GM12874 (cell line): ENCODE results near the gene TAOK2.

ENCODE experiments used
- TF ChIP-seq, protein P1 (sequence below): IDR thresholded peaks from 2 replicates; pipeline ENCODE4 v1.5.1; 2011; ENCODE audit warnings: low read depth, mild to moderate bottlenecking, control low read depth, low read length, moderate library complexity; ENCODE audit not compliant: insufficient read depth

TAOK2 gene

DNA sequence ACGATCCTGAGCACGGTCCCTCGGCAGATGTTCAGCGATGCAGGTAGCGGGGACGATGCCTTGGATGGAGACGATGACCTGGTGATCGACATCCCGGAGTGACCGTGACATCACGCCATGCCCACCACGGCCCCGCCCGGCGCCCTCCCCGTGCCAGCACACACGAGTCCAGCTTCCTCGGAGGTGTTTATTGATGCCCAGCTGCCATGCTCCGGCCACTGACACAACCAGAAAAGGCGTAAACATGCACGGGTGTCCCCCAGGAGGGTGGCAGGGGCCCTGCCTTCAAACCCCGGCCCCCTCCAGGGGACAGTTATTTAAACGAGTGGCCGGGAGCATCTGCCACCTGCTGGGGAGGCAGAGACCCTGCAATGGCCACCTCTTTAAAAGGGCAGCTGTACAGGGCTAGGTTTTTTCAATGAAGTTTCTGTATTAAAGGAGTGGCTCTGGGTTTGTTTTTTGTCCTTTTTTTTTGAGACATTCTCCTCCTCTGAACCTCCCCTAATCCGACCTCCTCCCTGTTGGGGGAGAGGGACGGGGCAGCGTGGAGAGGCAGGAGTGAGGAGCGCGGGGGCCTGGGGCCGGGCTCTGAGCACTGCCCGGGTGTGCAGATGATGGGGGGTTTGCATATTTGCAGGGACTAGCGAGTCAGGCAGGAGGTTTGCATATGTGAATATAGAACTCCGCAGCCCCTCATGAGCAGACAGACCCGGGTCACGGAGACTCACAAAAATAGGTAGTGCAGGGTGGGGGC, 31.9 kb downstream of the TAOK2 start:
- TF ChIP-seq, protein P1, sequence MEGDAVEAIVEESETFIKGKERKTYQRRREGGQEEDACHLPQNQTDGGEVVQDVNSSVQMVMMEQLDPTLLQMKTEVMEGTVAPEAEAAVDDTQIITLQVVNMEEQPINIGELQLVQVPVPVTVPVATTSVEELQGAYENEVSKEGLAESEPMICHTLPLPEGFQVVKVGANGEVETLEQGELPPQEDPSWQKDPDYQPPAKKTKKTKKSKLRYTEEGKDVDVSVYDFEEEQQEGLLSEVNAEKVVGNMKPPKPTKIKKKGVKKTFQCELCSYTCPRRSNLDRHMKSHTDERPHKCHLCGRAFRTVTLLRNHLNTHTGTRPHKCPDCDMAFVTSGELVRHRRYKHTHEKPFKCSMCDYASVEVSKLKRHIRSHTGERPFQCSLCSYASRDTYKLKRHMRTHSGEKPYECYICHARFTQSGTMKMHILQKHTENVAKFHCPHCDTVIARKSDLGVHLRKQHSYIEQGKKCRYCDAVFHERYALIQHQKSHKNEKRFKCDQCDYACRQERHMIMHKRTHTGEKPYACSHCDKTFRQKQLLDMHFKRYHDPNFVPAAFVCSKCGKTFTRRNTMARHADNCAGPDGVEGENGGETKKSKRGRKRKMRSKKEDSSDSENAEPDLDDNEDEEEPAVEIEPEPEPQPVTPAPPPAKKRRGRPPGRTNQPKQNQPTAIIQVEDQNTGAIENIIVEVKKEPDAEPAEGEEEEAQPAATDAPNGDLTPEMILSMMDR, result peak; percentile 74

DNA sequence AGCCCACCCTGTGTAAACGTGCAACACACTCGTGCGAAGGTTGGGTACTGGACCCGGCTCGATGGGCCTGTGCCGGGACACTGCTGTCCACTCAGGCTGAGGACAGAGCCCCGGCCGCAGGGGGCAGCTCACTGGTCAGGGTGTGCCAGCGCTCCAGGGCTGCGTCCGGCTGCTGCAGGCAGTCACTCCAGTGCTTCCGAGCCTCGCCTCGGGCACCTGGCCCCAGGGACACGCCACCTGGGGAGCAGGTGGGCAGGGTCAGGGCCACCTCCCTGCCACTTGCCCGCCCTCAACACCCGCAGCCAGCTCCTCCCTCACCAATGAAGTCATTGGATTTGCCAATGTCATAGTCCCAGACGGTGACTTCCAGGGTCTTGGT, 32.4 kb downstream of the TAOK2 start:
- TF ChIP-seq, protein P1, result no peak

DNA sequence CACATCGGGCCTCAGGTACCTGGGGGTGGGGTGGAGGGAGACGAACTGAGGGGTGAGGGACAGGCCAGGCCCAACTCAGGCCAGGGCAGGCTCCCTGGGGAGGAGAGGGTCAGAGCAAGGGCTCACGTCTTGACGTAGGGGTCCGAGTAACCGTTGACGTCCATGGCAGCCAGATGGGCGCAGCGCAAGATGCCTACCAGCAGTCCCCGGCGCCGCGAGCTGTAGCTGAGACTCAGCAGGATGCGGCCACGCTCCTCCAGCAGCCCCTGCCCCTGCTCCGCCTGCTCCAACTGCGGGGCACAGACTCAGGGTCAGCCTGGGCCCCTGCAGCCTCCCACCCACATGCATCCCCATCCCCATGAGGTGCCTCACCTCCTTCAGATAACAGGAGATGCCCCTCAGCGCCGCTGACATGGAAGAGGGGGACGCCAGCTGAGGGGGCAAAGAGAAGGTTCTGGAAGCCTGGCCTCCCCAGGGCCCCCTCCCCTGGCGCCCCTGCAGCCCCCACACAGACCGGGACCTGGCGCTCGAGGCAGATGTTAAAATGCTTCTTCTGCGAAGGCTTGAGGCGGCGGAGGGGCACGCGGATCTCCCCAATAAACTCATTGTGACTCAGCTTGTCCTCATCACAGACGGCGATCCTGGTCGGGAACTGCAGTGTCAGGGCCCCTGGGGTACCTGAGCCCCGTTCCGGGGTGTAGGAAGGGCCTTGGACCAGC, 33.1 kb downstream of the TAOK2 start:
- TF ChIP-seq, protein P1, result no peak

DNA sequence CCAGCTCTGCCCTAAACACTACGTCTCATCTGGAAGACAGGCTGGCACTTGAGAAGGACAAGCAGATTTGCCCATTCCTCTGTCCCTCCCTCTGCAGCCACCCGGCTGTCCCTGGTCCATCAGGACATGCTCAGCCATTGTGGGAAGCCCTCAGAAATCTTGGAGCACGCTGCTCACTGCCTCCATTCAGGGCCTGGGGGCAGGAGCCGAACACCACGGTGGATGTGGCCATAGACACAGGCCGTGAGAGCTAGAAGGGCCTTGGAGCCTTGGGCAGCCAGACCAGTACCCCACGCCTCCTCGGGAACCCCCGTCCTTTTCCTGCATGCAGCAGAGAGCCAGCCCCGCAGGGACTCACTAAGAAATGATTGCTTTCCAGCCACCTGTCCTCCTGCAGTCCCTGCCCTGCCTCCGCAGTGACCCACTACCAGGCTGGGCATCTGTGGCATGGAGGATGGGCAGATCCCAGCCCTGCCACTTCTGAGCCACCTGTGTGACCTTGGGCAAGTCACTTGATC, 33.8 kb downstream of the TAOK2 start:
- TF ChIP-seq, protein P1, result no peak

DNA sequence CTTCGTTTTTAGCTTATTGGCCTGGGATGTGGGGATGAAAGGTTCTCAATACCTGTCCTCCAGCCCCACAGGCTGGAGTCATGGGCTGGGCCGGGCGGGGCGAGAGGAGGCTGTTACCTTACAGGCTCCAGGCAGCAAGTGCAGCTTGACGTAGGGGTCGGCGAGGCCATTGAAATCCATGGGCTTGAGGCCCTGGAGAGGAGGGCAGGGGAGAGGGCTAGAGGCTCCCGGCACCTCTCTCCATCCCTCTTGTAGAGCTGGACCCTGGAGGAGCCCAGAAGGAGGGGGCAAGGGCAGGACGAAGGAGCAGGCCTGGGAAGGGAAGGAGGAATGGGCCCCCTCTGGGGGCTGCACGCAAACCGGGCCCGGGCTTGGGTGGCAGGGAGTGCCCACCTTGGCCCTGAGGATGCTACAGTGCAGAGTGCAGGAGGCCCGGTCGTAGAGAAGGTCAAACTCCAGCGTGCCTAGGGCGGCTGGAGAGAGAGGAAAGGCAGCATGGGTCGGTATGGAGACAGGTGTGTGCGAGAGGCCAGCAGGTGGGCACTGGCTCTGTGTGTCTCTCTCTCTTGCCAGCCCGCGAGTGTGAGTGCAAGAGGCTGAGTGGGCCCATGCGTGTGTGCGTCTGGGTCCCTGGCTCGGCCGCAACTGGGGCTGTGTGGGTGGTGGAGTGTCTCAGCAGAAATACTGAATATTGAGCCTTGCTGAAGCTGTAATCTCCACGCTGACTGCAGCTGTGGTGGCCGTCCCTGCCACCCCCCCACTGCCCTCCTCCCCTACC, 35.6 kb downstream of the TAOK2 start:
- TF ChIP-seq, protein P1, result no peak

DNA sequence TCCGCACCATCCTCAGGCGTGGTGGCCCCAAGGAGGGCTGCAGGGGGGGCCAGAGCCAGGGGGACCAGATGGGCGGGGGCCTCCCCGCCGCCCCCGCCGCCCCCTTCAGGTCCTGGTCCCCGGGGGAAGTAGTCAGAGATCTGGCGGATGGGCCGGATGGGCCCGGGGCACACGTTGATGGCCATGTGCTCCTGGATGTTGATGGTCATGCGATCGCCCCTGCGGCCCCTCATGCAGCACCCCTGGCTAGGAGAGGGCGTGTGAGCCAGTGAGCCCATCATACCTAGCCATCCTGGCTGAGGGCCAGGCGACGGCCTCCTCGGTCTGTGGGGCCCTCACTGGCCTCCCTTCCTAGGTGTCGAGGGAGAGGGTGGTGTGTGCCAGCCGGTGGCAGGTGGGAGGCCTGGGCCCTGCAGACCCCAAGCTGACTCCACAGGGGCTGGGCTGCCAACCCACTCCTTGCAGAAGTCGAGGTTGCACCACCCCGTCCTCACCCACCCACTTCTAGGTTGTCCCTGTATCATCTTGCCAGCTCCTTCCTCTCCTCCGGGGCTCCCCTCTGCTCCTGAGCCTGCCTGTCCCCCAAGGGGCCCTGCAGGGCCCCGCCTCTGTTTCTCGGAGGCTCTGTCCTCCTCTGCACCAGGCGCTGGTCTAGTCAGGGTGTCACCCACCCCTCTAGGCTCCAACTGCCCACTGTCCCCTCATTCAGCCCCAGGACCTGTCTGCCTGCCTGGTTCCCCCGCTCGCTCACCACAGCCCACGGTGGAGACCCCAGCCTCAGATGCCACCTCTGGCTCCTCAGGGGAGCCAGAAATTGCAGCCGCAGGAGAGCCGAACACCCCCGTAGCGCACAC, 36.5 kb downstream of the TAOK2 start:
- TF ChIP-seq, protein P1, result no peak
